Stromal cell of bone marrow (primary cell): ENCODE results near the gene LRRC45.

Experiments used
- DNase-seq: peaks from one replicate; pipeline ENCODE4 v3.0.0-alpha.2; 2012; ENCODE audit warnings: low read depth

The LRRC45 gene

DNA sequence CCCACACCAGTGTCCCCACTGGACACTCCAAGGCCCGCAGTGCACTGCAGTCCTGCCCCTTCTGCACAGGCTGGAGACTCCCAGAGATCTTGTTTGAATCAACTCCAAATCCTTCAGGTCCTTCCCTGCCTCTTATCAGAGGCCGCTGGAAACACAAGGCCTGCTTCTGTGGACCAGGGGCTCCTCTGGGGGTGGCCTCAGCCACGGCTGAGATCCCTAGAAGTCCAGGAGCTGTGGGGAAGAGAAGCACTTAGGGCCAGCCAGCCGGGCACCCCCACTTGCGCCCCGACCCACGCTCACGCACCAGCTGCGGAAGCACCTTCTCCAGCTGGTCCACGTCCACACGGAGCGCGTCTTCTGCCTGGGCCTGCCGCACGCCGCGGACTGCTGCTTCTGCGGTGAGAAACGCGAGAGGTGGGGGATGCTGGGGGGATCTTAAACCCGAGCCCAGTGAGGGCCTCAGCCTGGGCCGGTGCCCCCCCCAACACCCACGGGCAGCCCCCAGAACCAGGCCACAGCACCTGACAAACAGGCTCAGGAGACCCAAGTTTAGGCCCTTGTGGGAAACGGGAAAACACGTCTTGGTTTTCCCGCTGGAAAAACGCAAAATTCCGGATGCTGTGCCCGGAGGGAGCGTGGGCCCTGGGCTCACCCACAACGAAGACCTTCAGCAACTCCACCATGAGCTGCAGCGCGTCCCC lies 4.0 kb upstream of the LRRC45 start:
- no peak for DNase-seq

DNA sequence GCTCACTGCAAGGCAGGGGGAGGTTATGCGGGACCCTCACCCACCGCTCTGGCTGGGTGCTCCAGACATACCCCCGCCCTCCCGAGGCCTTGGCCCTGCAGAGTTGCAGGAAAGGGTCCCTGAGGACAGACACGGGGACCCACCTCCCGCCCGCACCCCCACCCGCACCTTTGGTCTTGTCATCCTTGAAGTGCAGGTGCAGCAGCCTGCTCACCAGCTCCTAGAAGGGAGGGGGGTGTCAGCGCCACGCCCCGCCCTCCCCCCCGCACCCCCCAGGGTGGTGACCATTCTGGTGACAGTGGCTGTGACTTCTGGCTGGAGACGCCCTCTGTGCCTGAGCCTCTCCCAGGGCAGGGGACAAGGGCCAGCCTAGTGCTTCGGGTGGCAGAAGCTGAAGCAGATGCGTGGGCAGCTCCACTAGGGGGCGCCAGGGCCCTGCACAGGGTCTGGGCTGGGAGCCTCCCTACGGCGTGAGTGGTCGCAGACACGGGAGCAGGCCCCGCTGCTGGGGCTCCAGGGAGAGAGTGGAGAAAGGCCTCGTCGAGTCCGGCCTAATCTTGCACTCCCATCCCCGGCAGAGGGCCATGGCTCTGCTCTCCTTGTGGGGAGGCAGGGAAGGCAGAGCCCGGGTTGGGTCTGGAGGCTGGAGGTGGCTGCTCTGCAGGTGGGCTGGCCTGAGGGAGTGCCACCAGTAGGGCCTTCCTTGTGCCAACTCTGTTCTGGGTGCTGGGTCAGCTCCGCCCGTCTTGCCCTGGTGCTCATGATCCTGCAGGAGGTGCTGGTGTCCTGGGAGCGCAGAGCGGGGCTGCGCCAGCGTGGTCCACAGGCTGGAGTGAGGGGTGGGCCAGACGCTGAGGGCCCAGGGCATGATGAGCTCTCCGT lies 3.2 kb upstream of the LRRC45 start:
- DNase-seq = no peak

- DNase-seq = no peak
These were observed 2.5 kb upstream of the LRRC45 start for GRCh38 chr17:82020572-82021106.

- peak; percentile 52 for DNase-seq
These were observed 1.8 kb upstream of the LRRC45 start for GRCh38 chr17:82021107-82021899.

- DNase-seq = no peak
These were observed 1.2 kb upstream of the LRRC45 start for GRCh38 chr17:82021900-82022309.

DNA sequence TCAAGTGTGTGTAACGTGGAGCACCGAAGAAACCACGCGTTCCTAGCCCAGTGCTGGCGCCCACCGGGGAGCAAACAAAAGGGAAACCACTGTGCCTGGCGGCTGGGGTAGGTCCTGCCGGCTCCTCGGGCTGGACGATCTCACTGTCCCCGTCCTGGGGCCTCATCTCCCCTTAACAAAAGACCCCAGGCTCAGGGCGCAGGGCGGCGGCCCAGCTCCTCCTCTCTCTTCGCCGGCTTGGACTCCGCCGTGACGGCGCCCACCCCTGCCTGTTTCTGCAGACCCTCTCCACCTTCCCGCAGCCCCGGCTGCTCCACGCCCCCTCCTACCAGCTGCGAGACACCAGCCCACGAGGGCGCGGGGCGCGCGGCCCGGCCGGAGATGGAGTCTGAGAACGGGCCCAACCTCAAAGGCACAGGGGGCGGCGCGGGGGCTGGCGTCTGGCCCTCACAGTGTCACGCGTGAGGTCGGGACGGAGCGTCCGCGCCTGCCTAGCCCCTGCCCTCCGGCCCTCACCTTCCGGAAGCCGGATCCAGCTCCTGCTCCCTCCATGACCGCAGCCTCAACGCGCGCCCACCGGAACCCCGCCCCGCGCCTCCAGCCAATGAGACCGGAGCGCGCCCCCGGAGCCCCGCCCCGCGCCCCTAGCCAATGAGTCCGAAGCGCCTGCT lies 660 bp upstream of the LRRC45 start, which contains the start of gene CENPX:
Gene CENPX (minus strand): TSS at position 569 of the 671 bp plus-strand sequence. CDS start 17 bp downstream, at position 552.
- DNase-seq = no peak

- no peak for DNase-seq
These were observed 539 bp downstream of the LRRC45 start for GRCh38 chr17:82023447-82024241.

- no peak for DNase-seq
These were observed 1.8 kb downstream of the LRRC45 start for GRCh38 chr17:82024859-82025258.

GRCh38 chr17:82025401-82026107 lies 2.4 kb downstream of the LRRC45 start:
- no peak for DNase-seq

GRCh38 chr17:82028246-82028645 lies 5.1 kb downstream of the LRRC45 start:
- no peak for DNase-seq

GRCh38 chr17:82028966-82029365 lies 5.9 kb downstream of the LRRC45 start:
- DNase-seq = no peak

DNA sequence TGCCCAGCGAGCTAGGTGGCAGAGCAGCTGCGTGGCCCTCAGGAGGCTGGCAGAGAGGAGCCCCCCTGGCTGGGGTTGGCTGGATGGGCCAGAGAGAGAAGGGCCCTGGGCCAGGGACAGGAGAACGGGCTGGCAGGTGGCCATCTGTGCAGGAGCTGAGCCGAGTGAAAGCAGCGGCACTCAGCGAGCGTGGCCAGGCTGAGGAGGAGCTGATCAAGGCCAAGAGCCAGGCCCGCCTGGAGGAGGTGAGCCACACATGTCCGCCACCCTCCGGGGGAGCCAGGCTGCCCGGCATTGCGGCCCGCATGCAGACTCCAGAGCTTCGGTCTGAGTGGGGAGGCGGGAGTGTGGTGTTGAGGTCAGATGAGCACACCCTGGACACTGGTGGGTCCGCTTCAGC lies 6.3 kb downstream of the LRRC45 start:
- DNase-seq = no peak

- DNase-seq = no peak
These were observed 6.9 kb downstream of the LRRC45 start for GRCh38 chr17:82029990-82030469.

- DNase-seq = peak; percentile 47
These were observed 7.6 kb downstream of the LRRC45 start for GRCh38 chr17:82030470-82031302.

GRCh38 chr17:82031303-82031884 lies 8.3 kb downstream of the LRRC45 start, which contains the start of gene RAC3:
Gene RAC3, plus strand, starts transcription at chr17:82031678. Its CDS starts 84 bp downstream, at chr17:82031762.
- no peak for DNase-seq

DNA sequence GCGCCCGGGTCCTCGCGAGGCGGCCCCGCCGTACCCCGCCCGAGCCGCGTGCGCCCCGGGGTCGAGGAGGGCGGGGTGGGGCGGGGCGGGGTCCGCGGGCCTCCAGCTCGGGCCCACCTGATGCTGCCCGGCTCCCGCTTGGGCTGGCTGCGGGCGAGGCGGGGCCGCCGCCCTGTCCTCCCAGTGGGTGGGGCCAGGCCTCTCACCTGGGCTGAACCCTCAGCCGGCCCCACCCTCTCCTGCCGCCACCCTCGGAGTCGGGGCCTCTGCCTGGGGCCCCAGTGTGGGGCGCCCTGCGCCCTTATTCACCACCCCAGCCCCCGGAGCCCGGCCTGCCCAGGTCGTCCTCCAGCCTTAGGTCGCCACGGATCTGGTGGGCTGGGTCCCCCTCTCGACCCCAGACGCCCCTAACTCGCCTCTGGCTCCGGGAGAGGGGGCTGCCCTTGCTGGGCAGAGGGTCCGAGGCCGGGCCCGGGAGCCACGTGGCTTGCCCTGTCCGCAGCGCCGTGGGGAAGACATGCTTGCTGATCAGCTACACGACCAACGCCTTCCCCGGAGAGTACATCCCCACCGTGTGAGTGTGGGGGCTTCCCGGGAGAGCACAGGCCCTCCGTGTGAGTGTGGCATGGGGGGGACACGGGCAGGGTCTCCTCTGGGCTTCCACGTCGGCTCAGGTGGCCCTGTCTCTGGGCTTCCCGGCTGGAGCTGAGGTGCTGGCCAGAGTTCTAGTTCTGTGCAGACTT lies 9.0 kb downstream of the LRRC45 start:
- no peak for DNase-seq

- DNase-seq = no peak
These were observed 10.4 kb downstream of the LRRC45 start for GRCh38 chr17:82033359-82034085.
